GM12878 (cell line): ENCODE results near the gene PITPNC1. TPM values are rescaled to one million over a fixed set of nuclear protein-coding genes. Genes with fewer than 3 reads are reported as not detected.

ENCODE experiments used
- ATAC-seq: fragments of 200-7000 bp; cut with Tn5 transposase; 3 replicates; pipeline ENCODE4 v1.9.1; 2020; ENCODE audit warnings: mild to moderate bottlenecking, moderate library complexity
- BruUV-seq: library from RNA; stranded (reverse); fragments of 400-500 nt; replicated peaks from 2 replicates; lab custom pipeline; 2021; lab: Mats Ljungman, UMichigan
- CTCF ChIA-PET: fragments of 300-600 bp; sonication (Branson Sonifier 250); formaldehyde crosslinking; extraction: SDS; loops from one replicate; lab custom pipeline; 2021; ENCODE audit warnings: inconsistent platforms; lab: Yijun Ruan, JAX
- POLR2A ChIA-PET: fragments of 350-600 bp; formaldehyde crosslinking; extraction: SDS; loops from one replicate; lab custom pipeline; 2021; ENCODE audit warnings: inconsistent platforms; lab: Charles Lee
- RAD21 ChIA-PET: fragments of 300-600 bp; sonication (Branson Sonifier 250); formaldehyde crosslinking; loops from one replicate; lab custom pipeline; 2023; ENCODE audit warnings: antibody characterized with exemption; ENCODE audit not compliant: unreplicated experiment; lab: Charles Lee
- SMC1A ChIA-PET: fragments of 300-600 bp; sonication (Branson Sonifier 250); formaldehyde crosslinking; loops from one replicate; lab custom pipeline; 2023; ENCODE audit not compliant: unreplicated experiment, uncharacterized antibody; lab: Charles Lee
- DNase-seq: peaks from one replicate; pipeline ENCODE4 v3.0.0-alpha.2; 2011; ENCODE audit warnings: low read depth, low spot score
- FAIRE-seq: peaks from 3 replicates; lab custom pipeline; 2011; peaks lifted over from hg19 to GRCh38; lab: Jason Lieb, UNC
- H2AFZ ChIP-seq: 2 replicates; pipeline ENCODE4 v1.6.0; 2011; ENCODE audit warnings: low read depth, low read length, control low read depth; ENCODE audit not compliant: control insufficient read depth
- H3K27ac ChIP-seq: 2 replicates; pipeline ENCODE4 v1.5.1; 2011; ENCODE audit warnings: control low read depth; ENCODE audit not compliant: control insufficient read depth, insufficient read depth
- H3K27me3 ChIP-seq, 2 experiments: replicated peaks in 1 of 2; 2 replicates each; pipeline versions ENCODE4 v1.6.0 to v1.6.1; 2011; ENCODE audit warnings: low read length in 1 of 2; ENCODE audit not compliant: control insufficient read depth in 2 of 2, insufficient read depth in 2 of 2
- H3K36me3 ChIP-seq, 2 experiments: 2 replicates each; pipeline ENCODE4 v1.5.1; 2011; ENCODE audit warnings: low read length in 1 of 2; ENCODE audit not compliant: control insufficient read depth in 2 of 2, insufficient read depth in 2 of 2
- H3K4me1 ChIP-seq: 2 replicates; pipeline ENCODE4 v1.6.1; 2011; ENCODE audit warnings: mild to moderate bottlenecking, low read length, moderate library complexity, mixed read lengths; ENCODE audit not compliant: control insufficient read depth, insufficient read depth
- H3K4me2 ChIP-seq: 2 replicates; pipeline ENCODE4 v1.6.0; 2011; ENCODE audit warnings: control low read depth; ENCODE audit not compliant: control insufficient read depth, insufficient read depth
- H3K4me3 ChIP-seq: fragments of 200-600 bp; sonication (generic); 2 replicates; pipeline ENCODE4 v1.5.1; 2016
- H3K79me2 ChIP-seq: 2 replicates; pipeline ENCODE4 v1.6.0; 2011; ENCODE audit warnings: low read length; ENCODE audit not compliant: control insufficient read depth, insufficient read depth
- H3K9ac ChIP-seq: 2 replicates; pipeline ENCODE4 v1.8.0; 2011; ENCODE audit warnings: low read length, control low read depth, mixed read lengths; ENCODE audit not compliant: control insufficient read depth, insufficient read depth
- H3K9me3 ChIP-seq: replicated peaks from 3 replicates; pipeline ENCODE4 v1.5.1; 2011; ENCODE audit warnings: mild to moderate bottlenecking, low read length; ENCODE audit not compliant: control insufficient read depth, insufficient read depth
- H4K20me1 ChIP-seq: 2 replicates; pipeline ENCODE4 v1.6.0; 2011; ENCODE audit not compliant: control insufficient read depth, insufficient read depth
- CTCF ChIP-seq, 3 experiments: IDR thresholded peaks in 2 of 3; conservative IDR thresholded peaks in 1 of 3; 2 replicates each; pipeline ENCODE4 v1.5.1; 2011; ENCODE audit warnings: low read depth in 3 of 3, low read length in 3 of 3, mild to moderate bottlenecking in 3 of 3, control low read depth in 2 of 3, moderate library complexity in 2 of 3, inconsistent platforms in 1 of 3, mixed read lengths in 1 of 3; ENCODE audit not compliant: control insufficient read depth in 2 of 3, insufficient read depth in 1 of 3; ENCODE audit errors: extremely low read depth in 1 of 3
- STAT1 ChIP-seq: fragments of 450-650 bp; conservative IDR thresholded peaks from 2 replicates; pipeline ENCODE4 v1.6.1; 2014; ENCODE audit warnings: antibody characterized with exemption, mild to moderate bottlenecking
- ZNF687 ChIP-seq: fragments of 450-650 bp; IDR thresholded peaks from 2 replicates; pipeline ENCODE4 v1.6.1; 2017; ENCODE audit warnings: mild to moderate bottlenecking, moderate library complexity
- WGBS: methylation state at CpG from one replicate; pipeline ENCODE4 v1.1.6; 2016; ENCODE audit warnings: low lambda C conversion rate; ENCODE audit not compliant: insufficient replicate concordance, insufficient coverage; ENCODE audit errors: missing lambda C conversion rate; 5-methylcytosine and 5-hydroxymethylcytosine counted together
- in situ Hi-C: fragments of 300-500 bp; cut with MboI; formaldehyde crosslinking; loops from 9 replicates; pipeline ENCODE4 v1.14.3; 2018; ENCODE audit warnings: mixed read lengths
- intact Hi-C: fragments of 100-400 bp; cut with micrococcal nuclease; formaldehyde crosslinking; loops from one replicate; pipeline ENCODE4 v1.14.2; 2022; ENCODE audit not compliant: unreplicated experiment
- polyA plus RNA-seq, 11 experiments: library from polyadenylated mRNA; depleted of rRNA in 4 of 11; unstranded in 6 of 11; stranded (reverse) in 5 of 11; fragments of >200 nt; fragmentation: Nextera tagmentation in 4 of 11; fragmentation: Illumina TruSeq in 1 of 11; extraction: Ambion mirVana in 4 of 11; extraction: Trizol in 1 of 11; gene quantifications; 1 replicate in 1 of 11; 2 replicates in 10 of 11; pipeline versions ENCODE4 v1.2.1 to v1.2.3, GENCODE V29; 2011 to 2016; ENCODE audit warnings: inconsistent platforms in 2 of 11, missing spikeins in 2 of 11, low read depth in 1 of 11
- total RNA-seq, 4 experiments: library from RNA; depleted of rRNA in 3 of 4; stranded (reverse); fragments of >200 nt in 3 of 4; fragmentation: Illumina TruSeq in 1 of 4; extraction: Trizol in 1 of 4; gene quantifications; 2 replicates each; pipeline versions ENCODE4 v1.2.1 to v1.2.3, GENCODE V29; 2013 to 2021

Gene PITPNC1
- total and polyA plus RNA-seq, 10 of the 15 experiments (the other 5 are each of a cell fraction or from before 2014, with no cell fraction given) = 12.2 to 62.4 (median 47.3) TPM

GRCh38 chr17:67636834-67637520 is 259.9 kb downstream of the PITPNC1 start:
- intact Hi-C loops = no loop called here
- no peaks in the 10 kb centered on the region for H3K27me3 ChIP-seq
- H3K4me1 ChIP-seq = no peaks in the 10 kb centered on the region
- H3K36me3 ChIP-seq = peaks cover 12 to 17% of the 10 kb centered on the region in 2 experiments; a peak in 3 of 4 replicates
- BruUV-seq = no TSS peak
- H3K4me3 ChIP-seq = no peak overlapping the region
- no peaks in the 10 kb centered on the region for H3K79me2 ChIP-seq
- POLR2A ChIA-PET = interaction anchor here (0.5 to 1.9 kb wide), 3 partner anchors 10 to 29 kb away, joined by 3 to 6 read pairs (median 4); no protein-coding TSS in a partner anchor
- no peak overlapping the region for H2AFZ ChIP-seq
- H3K27ac ChIP-seq = no peak overlapping the region
- SMC1A ChIA-PET = interaction anchor here (1.3 to 2.0 kb wide), 3 partner anchors 10 to 77 kb away, joined by 3 to 5 read pairs (median 4); no protein-coding TSS in a partner anchor
- TF ChIP-seq ZNF687 (no peak), STAT1 (no peak), CTCF (IDR thresholded peaks at IDR 0.05 in 2 of 3, conservative IDR thresholded peaks at IDR 0.05 in 1 of 3; ENCODE audit: control insufficient read depth in 2 of 3, extremely low read depth in 1 of 3, insufficient read depth in 1 of 3, low read depth in 3 of 3, low read length in 3 of 3) (no peak)
- H3K9ac ChIP-seq = no peak overlapping the region
- DNase-seq (no peak), ATAC-seq (no peak), FAIRE-seq (no peak)
- RAD21 ChIA-PET = interaction anchor here (0.8 kb wide), 1 partner anchor 258 kb away, joined by 3 read pairs; no protein-coding TSS in a partner anchor
- H3K4me2 ChIP-seq = no peak overlapping the region
- CTCF ChIA-PET = interaction anchor here (0.6 to 1.4 kb wide), 4 partner anchors 8 to 264 kb away, joined by 3 read pairs; no protein-coding TSS in a partner anchor
- in situ Hi-C loops = loop anchor here (25.0 kb wide), 1 partner anchor 925 kb away; no protein-coding TSS in a partner anchor
- no peaks in the 10 kb centered on the region for H3K9me3 ChIP-seq
- WGBS = 68% methylated on average over 13 of the region's 13 CpGs
- H4K20me1 ChIP-seq = no peaks in the 10 kb centered on the region
